Skeletal muscle satellite cell (primary cell): Measurements from ENCODE around the gene EFS.
"Not testable (repeated sequence)": the region's sequence is repeated elsewhere in the genome, so short reads cannot be mapped to it uniquely, and the experiment has no call there.

Source experiments
- H3K27me3 ChIP-seq: 2 replicates; pipeline ENCODE4 v1.7.0; 2013; ENCODE audit warnings: low read length; ENCODE audit not compliant: control insufficient read depth, insufficient read depth
- H3K36me3 ChIP-seq: 2 replicates; pipeline ENCODE4 v1.7.0; 2013; ENCODE audit warnings: mild to moderate bottlenecking, control low read depth, low read length; ENCODE audit not compliant: insufficient read depth
- H3K4me1 ChIP-seq: 2 replicates; pipeline ENCODE4 v1.7.0; 2013; ENCODE audit warnings: low read length; ENCODE audit not compliant: control insufficient read depth, insufficient read depth
- H3K4me2 ChIP-seq: 2 replicates; pipeline ENCODE4 v1.7.0; 2013; ENCODE audit warnings: mild to moderate bottlenecking, low read length
- H3K4me3 ChIP-seq: 2 replicates; pipeline ENCODE4 v1.7.0; 2013; ENCODE audit warnings: low read length
- H3K9ac ChIP-seq: 2 replicates; pipeline ENCODE4 v1.7.0; 2013; ENCODE audit warnings: mild to moderate bottlenecking, low read depth, low read length, moderate library complexity
- H3K9me3 ChIP-seq: replicated peaks from 2 replicates; pipeline ENCODE4 v1.7.0; 2013; ENCODE audit warnings: mild to moderate bottlenecking, control low read depth, low read length

EFS gene

DNA sequence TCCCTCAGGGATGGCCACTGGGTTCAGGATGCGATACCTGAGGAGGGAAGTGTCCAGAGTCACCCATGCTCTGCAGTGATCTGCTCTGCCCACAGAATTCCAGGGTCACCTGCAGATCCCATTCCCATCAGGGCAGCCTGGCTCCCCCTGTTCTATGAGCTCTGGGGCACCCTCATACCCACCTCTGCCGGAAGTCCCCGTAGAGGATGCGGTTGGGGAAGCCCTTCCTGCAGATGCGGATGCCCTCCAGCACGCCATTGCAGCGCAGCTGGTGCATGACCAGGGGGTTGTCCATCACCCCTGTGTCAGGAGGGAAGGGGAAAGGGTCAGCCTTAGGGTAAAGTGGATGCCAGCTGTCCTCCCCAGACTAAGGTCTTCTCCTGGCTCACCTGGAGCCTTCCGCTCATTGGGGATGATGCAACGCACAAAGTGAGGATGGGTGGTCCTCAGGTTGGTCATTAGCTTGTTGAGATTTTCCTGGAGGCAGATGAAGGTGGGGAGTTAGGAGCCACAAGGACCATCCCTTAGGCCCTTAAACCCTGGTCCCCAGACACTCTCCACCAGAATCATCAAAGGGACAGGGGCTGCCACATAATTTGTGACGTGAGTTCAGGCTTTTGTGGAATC is 31.9 kb upstream of the EFS start:
- peaks cover 18% of the 10 kb centered on the region for H3K27me3 ChIP-seq
- H3K4me2 ChIP-seq: no peak overlapping the region
- no peak overlapping the region for H3K4me3 ChIP-seq
- H3K4me1 ChIP-seq: no peaks in the 10 kb centered on the region
- no peaks in the 10 kb centered on the region for H3K36me3 ChIP-seq
- H3K9me3 ChIP-seq: no peaks in the 10 kb centered on the region
- H3K9ac ChIP-seq: no peak overlapping the region

DNA sequence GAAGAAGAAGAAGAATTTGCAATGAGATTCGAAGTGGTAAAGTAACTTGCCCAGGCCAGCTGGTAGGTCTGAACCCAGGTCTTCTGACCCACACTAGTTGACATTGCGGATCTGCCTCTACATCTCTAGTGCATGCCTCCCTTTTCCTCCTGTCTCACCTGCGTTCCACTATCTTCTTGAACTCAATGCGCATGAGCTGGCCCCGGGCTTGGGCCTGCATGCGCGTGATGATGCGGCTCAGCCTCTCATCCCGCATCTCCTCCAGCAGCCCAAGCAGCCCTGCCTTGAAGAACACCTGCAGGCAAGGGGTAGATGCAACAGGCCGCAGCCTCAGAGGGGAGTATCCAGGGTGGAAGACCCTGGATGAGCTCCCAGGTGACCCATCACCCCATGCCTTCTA is 31.2 kb upstream of the EFS start:
- H3K27me3 ChIP-seq: peaks cover 18% of the 10 kb centered on the region

GRCh38 chr14:23392613-23393012 is 27.6 kb upstream of the EFS start:
- Histone ChIP-seq H3K27me3 (peaks cover 32% of the 10 kb centered on the region), H3K4me2 (no peak overlapping the region), H3K9ac (no peak overlapping the region), H3K9me3 (no peaks in the 10 kb centered on the region), H3K4me1 (no peaks in the 10 kb centered on the region), H3K36me3 (no peaks in the 10 kb centered on the region), H3K4me3 (no peak overlapping the region)

More for the DNA sequence above, 31.2 kb upstream of the EFS start:
- H3K9ac ChIP-seq: no peak overlapping the region
- H3K4me1 ChIP-seq: no peaks in the 10 kb centered on the region
- no peak overlapping the region for H3K4me2 ChIP-seq
- H3K36me3 ChIP-seq: no peaks in the 10 kb centered on the region
- no peaks in the 10 kb centered on the region for H3K9me3 ChIP-seq
- H3K4me3 ChIP-seq: no peak overlapping the region

- not testable (repeated sequence) for H3K4me2 ChIP-seq, H3K4me1 ChIP-seq, H3K9me3 ChIP-seq, H3K9ac ChIP-seq, H3K36me3 ChIP-seq, H3K4me3 ChIP-seq
- H3K27me3 ChIP-seq: peaks cover 33% of the 10 kb centered on the region
These were observed 24.9 kb upstream of the EFS start for GRCh38 chr14:23389871-23390270.

DNA sequence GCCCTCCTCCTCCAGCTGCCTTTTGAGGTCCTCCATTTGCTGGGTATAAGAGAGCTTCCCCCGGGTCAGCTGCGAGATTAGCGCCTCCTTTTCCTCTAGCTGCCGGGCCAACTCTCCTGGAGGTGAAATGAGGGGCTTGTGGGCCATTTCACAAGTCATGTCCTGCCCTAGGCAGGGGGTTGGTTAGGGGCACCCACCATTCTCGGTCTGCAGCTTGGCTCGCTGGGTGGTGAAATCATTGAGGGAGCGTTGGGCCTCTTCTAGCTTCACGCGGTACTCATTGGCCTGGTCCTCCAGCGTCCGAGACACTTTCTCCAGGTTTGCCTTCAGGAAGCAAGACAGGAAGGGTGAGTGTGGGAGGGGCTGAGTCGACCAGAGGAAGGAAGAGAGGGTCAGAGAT is 24.4 kb upstream of the EFS start:
- Histone ChIP-seq H3K9me3 (no peaks in the 10 kb centered on the region), H3K9ac (no peak overlapping the region), H3K27me3 (peaks cover 33% of the 10 kb centered on the region)

DNA sequence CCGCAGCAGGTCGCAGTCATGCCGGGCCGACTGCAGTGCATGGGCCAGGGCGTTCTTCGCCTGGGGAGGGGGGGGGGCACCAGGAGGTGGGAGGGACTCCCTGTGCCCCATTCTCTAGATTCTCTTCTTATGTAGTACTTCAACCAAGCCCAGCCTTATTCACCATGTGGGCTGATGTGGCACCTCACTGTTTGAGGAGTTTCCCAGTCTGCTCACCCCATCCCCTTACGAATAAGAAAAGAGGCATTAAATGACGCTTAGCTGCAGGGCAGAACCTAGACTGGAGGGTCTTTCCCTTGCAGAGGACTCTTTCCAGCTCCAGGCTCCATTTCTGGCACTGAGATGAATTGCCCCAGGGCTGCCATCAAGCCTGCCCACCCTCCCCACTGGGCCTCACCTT is 24.0 kb upstream of the EFS start:
- peaks cover 33% of the 10 kb centered on the region for H3K27me3 ChIP-seq
- H3K4me2 ChIP-seq: no peak overlapping the region
- no peaks in the 10 kb centered on the region for H3K36me3 ChIP-seq
- no peaks in the 10 kb centered on the region for H3K9me3 ChIP-seq
- H3K4me1 ChIP-seq: no peaks in the 10 kb centered on the region
- no peak overlapping the region for H3K9ac ChIP-seq
- no peak overlapping the region for H3K4me3 ChIP-seq

More for the DNA sequence above, 24.4 kb upstream of the EFS start:
- Histone ChIP-seq H3K4me3 (no peak overlapping the region), H3K36me3 (no peaks in the 10 kb centered on the region), H3K4me2 (no peak overlapping the region), H3K4me1 (no peaks in the 10 kb centered on the region)

DNA sequence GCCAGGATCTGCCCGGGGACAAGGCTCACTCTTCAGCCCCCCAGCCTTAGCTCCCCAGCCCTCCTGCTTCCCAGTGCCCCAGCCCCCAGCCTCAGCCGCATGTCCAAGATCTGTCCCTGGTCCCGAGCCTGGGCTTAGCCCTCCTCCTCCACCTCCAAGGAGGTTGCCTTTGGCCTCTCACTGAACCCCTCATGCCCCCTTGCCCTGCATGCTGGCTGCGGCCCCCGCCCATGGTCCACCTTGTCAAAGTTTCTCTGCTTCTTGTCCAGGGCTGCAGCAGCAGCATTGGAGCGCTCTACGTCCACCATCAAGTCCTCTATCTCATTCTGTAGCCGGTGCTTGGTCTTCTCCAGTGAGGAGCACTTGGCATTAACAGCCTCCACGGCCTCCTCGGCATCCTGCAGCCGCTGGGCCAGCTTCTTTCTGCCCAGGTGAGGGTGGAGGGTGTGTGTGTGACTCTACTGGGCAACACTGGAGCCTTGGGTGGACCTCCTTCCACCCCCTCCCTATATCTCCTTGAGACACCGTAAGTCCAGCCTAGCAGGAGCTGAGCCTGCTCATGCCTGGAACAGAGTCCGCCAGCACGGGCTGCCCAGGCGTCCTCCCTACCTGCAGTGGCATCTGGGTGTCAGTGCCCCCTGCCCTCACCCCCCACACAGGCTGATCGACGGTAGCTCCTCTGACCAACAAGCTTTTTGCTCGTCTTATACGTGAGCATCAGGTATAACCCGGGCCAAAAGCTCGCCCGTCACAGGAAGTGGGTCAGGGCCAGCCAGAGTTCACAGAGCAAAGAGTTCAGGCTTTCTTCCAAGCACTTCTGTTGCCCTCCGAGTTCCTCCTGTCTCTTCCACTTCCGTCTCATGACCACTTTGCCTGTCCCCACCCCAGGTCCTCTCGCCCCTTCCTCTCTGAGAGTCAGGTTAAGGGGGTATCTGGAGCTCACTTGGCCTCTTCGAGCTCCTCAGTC is 23.2 kb upstream of the EFS start:
- Histone ChIP-seq H3K4me1 (no peaks in the 10 kb centered on the region), H3K27me3 (peaks cover 33% of the 10 kb centered on the region), H3K4me2 (no peak overlapping the region), H3K9me3 (no peaks in the 10 kb centered on the region), H3K9ac (no peak overlapping the region), H3K36me3 (no peaks in the 10 kb centered on the region), H3K4me3 (no peak overlapping the region)

GRCh38 chr14:23386999-23387398 is 22.0 kb upstream of the EFS start:
- Histone ChIP-seq H3K4me1 (no peaks in the 10 kb centered on the region), H3K4me3 (no peak overlapping the region), H3K27me3 (peaks cover 38% of the 10 kb centered on the region), H3K36me3 (no peaks in the 10 kb centered on the region), H3K4me2 (no peak overlapping the region), H3K9ac (no peak overlapping the region), H3K9me3 (no peaks in the 10 kb centered on the region)

GRCh38 chr14:23386266-23386657 is 21.3 kb upstream of the EFS start:
- not testable (repeated sequence) for H3K9me3 ChIP-seq, H3K4me1 ChIP-seq, H3K36me3 ChIP-seq, H3K9ac ChIP-seq, H3K4me3 ChIP-seq, H3K4me2 ChIP-seq
- H3K27me3 ChIP-seq: peaks cover 38% of the 10 kb centered on the region

GRCh38 chr14:23385642-23386265 is 20.8 kb upstream of the EFS start:
- Histone ChIP-seq H3K9ac (no peak overlapping the region), H3K9me3 (no peaks in the 10 kb centered on the region), H3K27me3 (peaks cover 38% of the 10 kb centered on the region), H3K4me1 (no peaks in the 10 kb centered on the region), H3K4me2 (no peak overlapping the region), H3K4me3 (no peak overlapping the region), H3K36me3 (no peaks in the 10 kb centered on the region)

DNA sequence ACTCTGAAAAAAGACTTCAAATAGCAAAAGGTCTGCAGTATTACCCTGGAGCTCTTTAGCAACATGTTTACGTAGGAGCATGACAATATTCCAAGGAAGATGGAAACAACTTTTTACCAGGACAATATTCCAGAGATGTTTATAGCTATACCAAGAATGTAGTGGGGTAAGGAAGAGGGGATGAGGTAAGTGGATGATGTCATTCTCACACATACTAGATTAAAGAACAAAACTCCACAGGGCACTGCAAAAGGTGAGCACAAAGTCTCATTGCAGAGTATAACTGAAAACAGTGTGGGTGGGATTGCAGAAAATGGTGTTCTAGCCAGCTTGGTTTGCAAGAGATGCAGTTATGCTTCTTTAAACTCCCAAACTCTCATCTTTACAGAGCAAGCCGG is 20.3 kb upstream of the EFS start:
- Histone ChIP-seq H3K9ac (no peak overlapping the region), H3K27me3 (peaks cover 41% of the 10 kb centered on the region), H3K4me2 (no peak overlapping the region), H3K9me3 (no peaks in the 10 kb centered on the region), H3K4me3 (no peak overlapping the region), H3K4me1 (no peaks in the 10 kb centered on the region), H3K36me3 (no peaks in the 10 kb centered on the region)
